Measurements from ENCODE around the gene LCAT.

The LCAT gene

GRCh38 chr16:67962135-67962534 is 18.2 kb upstream of the LCAT start:
- DNase-seq (ENCODE audit: extremely low read depth, insufficient read length), result no peak
- Histone ChIP-seq H3K27me3 (replicated peaks; ENCODE audit: control insufficient read depth, insufficient read depth, low read length) (no peaks in the 10 kb centered on the region), H3K36me3 (ENCODE audit: control insufficient read depth, insufficient read depth, low read length) (peaks cover 45% of the 10 kb centered on the region), H3K4me3 (replicated peaks; ENCODE audit: low read depth, low read length) (no peak overlapping the region)
- TF ChIP-seq CTCF (IDR thresholded peaks at IDR 0.05; ENCODE audit: insufficient read depth, low read length, poor library complexity, severe bottlenecking), result no peak

GRCh38 chr16:67961551-67961957 is 17.6 kb upstream of the LCAT start:
- no peak for DNase-seq (ENCODE audit: extremely low read depth, insufficient read length)
- Histone ChIP-seq H3K4me3 (replicated peaks; ENCODE audit: low read depth, low read length) (no peak overlapping the region), H3K27me3 (replicated peaks; ENCODE audit: control insufficient read depth, insufficient read depth, low read length) (no peaks in the 10 kb centered on the region), H3K36me3 (ENCODE audit: control insufficient read depth, insufficient read depth, low read length) (peaks cover 45% of the 10 kb centered on the region)
- no peak for TF ChIP-seq CTCF (IDR thresholded peaks at IDR 0.05; ENCODE audit: insufficient read depth, low read length, poor library complexity, severe bottlenecking)

GRCh38 chr16:67959536-67960329 is 15.8 kb upstream of the LCAT start:
- Histone ChIP-seq H3K36me3 (ENCODE audit: control insufficient read depth, insufficient read depth, low read length) (peaks cover 47% of the 10 kb centered on the region), H3K27me3 (replicated peaks; ENCODE audit: control insufficient read depth, insufficient read depth, low read length) (no peaks in the 10 kb centered on the region), H3K4me3 (replicated peaks; ENCODE audit: low read depth, low read length) (no peak overlapping the region)
- no peak for DNase-seq (ENCODE audit: extremely low read depth, insufficient read length)
- TF ChIP-seq CTCF (IDR thresholded peaks at IDR 0.05; ENCODE audit: insufficient read depth, low read length, poor library complexity, severe bottlenecking), result no peak

GRCh38 chr16:67957622-67958021 is 13.7 kb upstream of the LCAT start:
- no peak for TF ChIP-seq CTCF (IDR thresholded peaks at IDR 0.05; ENCODE audit: insufficient read depth, low read length, poor library complexity, severe bottlenecking)

GRCh38 chr16:67954421-67955196 is 10.7 kb upstream of the LCAT start:
- no peaks in the 10 kb centered on the region for H3K27me3 ChIP-seq (replicated peaks; ENCODE audit: control insufficient read depth, insufficient read depth, low read length)
- H3K4me3 ChIP-seq (replicated peaks; ENCODE audit: low read depth, low read length), result no peak overlapping the region
- TF ChIP-seq CTCF (IDR thresholded peaks at IDR 0.05; ENCODE audit: insufficient read depth, low read length, poor library complexity, severe bottlenecking), result no peak
- DNase-seq (ENCODE audit: extremely low read depth, insufficient read length), result no peak
- H3K36me3 ChIP-seq (ENCODE audit: control insufficient read depth, insufficient read depth, low read length), result peaks cover 32% of the 10 kb centered on the region

More at GRCh38 chr16:67957622-67958021, 13.7 kb upstream of the LCAT start:
- no peak for DNase-seq (ENCODE audit: extremely low read depth, insufficient read length)
- no peak overlapping the region for H3K4me3 ChIP-seq (replicated peaks; ENCODE audit: low read depth, low read length)
- H3K36me3 ChIP-seq (ENCODE audit: control insufficient read depth, insufficient read depth, low read length), result peaks cover 41% of the 10 kb centered on the region
- H3K27me3 ChIP-seq (replicated peaks; ENCODE audit: control insufficient read depth, insufficient read depth, low read length), result no peaks in the 10 kb centered on the region

Data from GM06990 (cell line).